Body of pancreas (tissue), 4 donors: ENCODE results near the gene MYO15B.
A peak's percentile ranks its signal among the peaks of the same experiment; 100 is the strongest.

ENCODE experiments used
- POLR2A ChIP-seq, 3 donors: fragments of 450-650 bp; IDR thresholded peaks; one replicate each; pipeline ENCODE4 v1.6.1; 2016; ENCODE audit warnings: antibody characterized with exemption in 3 of 3, mild to moderate bottlenecking in 2 of 3
- TF ChIP-seq, protein P1 (sequence below), 7 experiments: fragments of 450-650 bp in 4 of 7; fragments of 200-600 bp in 3 of 7; sonication (generic) in 3 of 7; IDR thresholded peaks; one replicate each; pipeline ENCODE4 v1.5.1; 2016 to 2019; ENCODE audit warnings: antibody characterized with exemption in 7 of 7

DNA sequence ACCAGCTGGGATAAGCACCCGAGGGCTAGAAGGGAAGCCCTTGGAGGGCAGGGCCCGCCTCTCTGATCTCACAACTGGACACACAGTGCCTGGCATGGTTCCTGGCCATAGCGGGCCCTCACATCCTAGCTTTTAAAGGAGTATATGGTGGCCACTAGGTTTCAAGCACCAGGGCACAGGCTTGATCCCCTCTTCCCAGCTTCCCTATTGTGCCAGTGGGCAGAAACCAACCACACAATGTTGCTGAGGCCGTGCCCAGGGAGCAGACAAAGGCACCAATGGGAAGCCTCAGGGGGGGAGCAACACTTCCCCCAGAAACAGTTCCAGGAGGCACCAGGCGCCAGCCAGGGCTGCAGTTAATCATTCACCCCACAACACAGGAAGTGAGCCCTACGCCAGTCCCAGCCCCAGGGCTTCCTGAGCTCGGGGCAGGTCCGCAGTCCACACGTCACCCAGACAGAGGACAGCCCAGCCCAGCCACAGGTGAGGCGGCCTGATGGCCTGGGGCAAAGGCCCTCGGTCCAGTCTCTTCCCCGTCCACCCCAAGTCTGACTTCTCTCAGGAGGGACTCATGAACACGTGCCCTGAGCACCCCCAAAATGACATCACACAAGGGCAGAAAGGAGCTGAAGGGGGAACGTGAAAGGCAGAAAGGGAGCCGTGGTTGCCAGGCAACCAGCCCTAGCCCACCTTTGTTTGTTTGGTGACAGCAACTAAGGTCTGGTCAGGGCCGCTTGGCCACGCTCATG, 58.5 kb downstream of the MYO15B start:
- TF ChIP-seq, protein P1, sequence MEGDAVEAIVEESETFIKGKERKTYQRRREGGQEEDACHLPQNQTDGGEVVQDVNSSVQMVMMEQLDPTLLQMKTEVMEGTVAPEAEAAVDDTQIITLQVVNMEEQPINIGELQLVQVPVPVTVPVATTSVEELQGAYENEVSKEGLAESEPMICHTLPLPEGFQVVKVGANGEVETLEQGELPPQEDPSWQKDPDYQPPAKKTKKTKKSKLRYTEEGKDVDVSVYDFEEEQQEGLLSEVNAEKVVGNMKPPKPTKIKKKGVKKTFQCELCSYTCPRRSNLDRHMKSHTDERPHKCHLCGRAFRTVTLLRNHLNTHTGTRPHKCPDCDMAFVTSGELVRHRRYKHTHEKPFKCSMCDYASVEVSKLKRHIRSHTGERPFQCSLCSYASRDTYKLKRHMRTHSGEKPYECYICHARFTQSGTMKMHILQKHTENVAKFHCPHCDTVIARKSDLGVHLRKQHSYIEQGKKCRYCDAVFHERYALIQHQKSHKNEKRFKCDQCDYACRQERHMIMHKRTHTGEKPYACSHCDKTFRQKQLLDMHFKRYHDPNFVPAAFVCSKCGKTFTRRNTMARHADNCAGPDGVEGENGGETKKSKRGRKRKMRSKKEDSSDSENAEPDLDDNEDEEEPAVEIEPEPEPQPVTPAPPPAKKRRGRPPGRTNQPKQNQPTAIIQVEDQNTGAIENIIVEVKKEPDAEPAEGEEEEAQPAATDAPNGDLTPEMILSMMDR (IDR thresholded peaks at IDR 0.05) = peak in 1 of 7 experiments; percentile 11
- TF ChIP-seq POLR2A (IDR thresholded peaks at IDR 0.05) = peak; percentile 76 to 92 (median 91)
